Left lung (tissue), 10 donors: ENCODE data around the gene COL6A5. TPM values are rescaled to one million over a fixed set of nuclear protein-coding genes. Genes with fewer than 3 reads are reported as not detected.
"Not testable (repeated sequence)": the region's sequence is repeated elsewhere in the genome, so short reads cannot be mapped to it uniquely, and the experiment has no call there.

Experiments
- ATAC-seq: fragments of 200-7000 bp; cut with Tn5 transposase; one replicate; pipeline ENCODE4 v1.9.1; 2020; ENCODE audit warnings: moderate library complexity
- DNase-seq, 4 donors: peaks; one replicate each; pipeline ENCODE4 v3.0.0-alpha.2; 2013 to 2020
- H3K27ac ChIP-seq, 2 donors: fragments of 200-600 bp; sonication (generic) in 1 of 2; one replicate each; pipeline versions ENCODE4 v1.5.0 to v1.8.0; 2020 to 2021
- H3K27me3 ChIP-seq, 2 donors: fragments of 200-600 bp; sonication (generic) in 1 of 2; one replicate each; pipeline versions ENCODE4 v1.5.0 to v1.8.0; 2020 to 2021
- H3K36me3 ChIP-seq, 2 donors: fragments of 200-600 bp; sonication (generic) in 1 of 2; one replicate each; pipeline versions ENCODE4 v1.5.0 to v1.8.0; 2020 to 2021
- H3K4me1 ChIP-seq, 2 donors: fragments of 200-600 bp; one replicate each; pipeline ENCODE4 v1.8.0; 2021
- H3K4me3 ChIP-seq, 2 donors: fragments of 200-600 bp; sonication (generic) in 1 of 2; one replicate each; pipeline versions ENCODE4 v1.5.0 to v1.8.0; 2020 to 2021; ENCODE audit warnings: mild to moderate bottlenecking in 1 of 2
- H3K9me3 ChIP-seq, 2 donors: fragments of 200-600 bp; sonication (generic) in 1 of 2; one replicate each; pipeline versions ENCODE4 v1.5.0 to v1.8.0; 2020 to 2021
- CTCF ChIP-seq, 2 donors: fragments of 200-600 bp; sonication (generic) in 1 of 2; IDR thresholded peaks; one replicate each; pipeline versions ENCODE4 v1.5.0 to v1.8.0; 2021; ENCODE audit warnings: antibody characterized with exemption in 2 of 2
- intact Hi-C, 2 donors: fragments of 100-400 bp; cut with DNase I; formaldehyde crosslinking; loops; one replicate each; pipeline versions ENCODE4 v1.11.2 to v1.14.2; 2022
- polyA plus RNA-seq, 6 donors: library from polyadenylated mRNA; unstranded; fragments of 120-200 nt; gene quantifications; one replicate each; pipeline ENCODE4 v1.2.1, GENCODE V29; 2013; ENCODE audit not compliant: insufficient read length in 6 of 6
- total RNA-seq, 2 donors: library from RNA; stranded (reverse); fragmentation: NEBNext Ultra II Directional; extraction: Animal tissue kit (Norgen Biotek cat#: 25700); gene quantifications; one replicate each; pipeline ENCODE4 v1.2.1, GENCODE V29; 2021
- donor health status: DM: no; HTN: yes; CAD: no.
- donor health status: DM: no; HTN: no; CAD: no.

Gene COL6A5
- total and polyA plus RNA-seq, 8 donors = 0.93 to 7.9 (median 2.8) TPM

DNA sequence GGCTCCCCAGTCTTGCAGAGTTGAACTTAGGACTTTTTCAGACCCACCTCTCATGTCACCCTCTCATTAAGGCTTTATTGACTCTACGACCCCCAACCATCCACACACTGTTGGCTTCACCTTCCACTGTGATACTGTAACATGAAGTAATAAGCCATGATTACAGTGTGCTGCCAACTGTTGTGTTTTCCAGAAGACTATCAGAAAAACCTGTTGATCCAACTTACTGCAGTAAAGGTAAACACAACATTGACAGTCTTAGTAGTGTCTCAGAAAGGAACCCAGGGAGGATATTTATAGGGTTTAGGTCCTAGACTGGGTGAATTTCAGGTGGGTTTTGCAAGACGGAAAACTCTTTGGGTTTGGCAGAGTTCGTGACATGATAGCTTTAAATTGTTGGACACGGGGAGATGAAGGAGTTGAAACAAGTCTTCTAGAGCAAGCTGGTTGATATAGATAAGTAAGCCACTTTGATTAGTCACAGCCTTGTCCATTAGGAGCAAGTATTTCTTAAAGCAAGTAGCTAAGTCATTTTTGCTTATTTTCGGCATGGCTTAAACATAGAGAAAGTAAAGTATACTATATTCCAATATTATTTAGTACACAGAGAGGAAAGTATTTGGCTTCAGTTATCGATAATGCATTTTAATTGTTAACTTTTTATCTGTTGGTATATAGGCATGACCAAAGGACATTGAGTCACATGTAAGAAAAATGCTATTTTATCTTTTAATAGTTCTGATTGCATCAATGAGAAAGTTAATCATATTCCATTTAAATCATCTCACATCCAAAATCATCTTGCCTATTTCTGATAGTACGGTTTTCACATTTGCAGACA, 2.4 kb upstream of the COL6A5 start:
- intact Hi-C loops = no loop called here
- DNase-seq = no peak
- H3K27ac ChIP-seq = no peak overlapping the region
- ATAC-seq = no peak
- TF ChIP-seq CTCF (IDR thresholded peaks at IDR 0.05) = no peak
- H3K4me3 ChIP-seq = no peak overlapping the region
- H3K27me3 ChIP-seq = peaks cover 16 to 37% of the 10 kb centered on the region in 2 donors
- no peaks in the 10 kb centered on the region for H3K36me3 ChIP-seq
- H3K9me3 ChIP-seq = peaks cover 0 to 9% of the 10 kb centered on the region in 2 donors
- H3K4me1 ChIP-seq = no peaks in the 10 kb centered on the region

- H3K4me1 ChIP-seq, DNase-seq, intact Hi-C loops, ATAC-seq, H3K4me3 ChIP-seq, H3K27ac ChIP-seq, H3K9me3 ChIP-seq, H3K36me3 ChIP-seq: not testable (repeated sequence)
- peaks cover 16 to 37% of the 10 kb centered on the region in 2 donors for H3K27me3 ChIP-seq
Measured at GRCh38 chr3:130348258-130348657, 2.8 kb downstream of the COL6A5 start.

GRCh38 chr3:130354430-130354829, 9.0 kb downstream of the COL6A5 start:
- Histone ChIP-seq H3K36me3 (no peaks in the 10 kb centered on the region), H3K27me3 (no peaks in the 10 kb centered on the region), H3K9me3 (no peaks in the 10 kb centered on the region), H3K4me1 (no peaks in the 10 kb centered on the region), H3K4me3 (no peak overlapping the region), H3K27ac (no peak overlapping the region)
- intact Hi-C loops = no loop called here
- ATAC-seq (no peak), DNase-seq (no peak)
- TF ChIP-seq CTCF (IDR thresholded peaks at IDR 0.05) = no peak

- Histone ChIP-seq H3K27me3 (no peaks in the 10 kb centered on the region), H3K27ac (no peak overlapping the region), H3K4me3 (no peak overlapping the region), H3K9me3 (no peaks in the 10 kb centered on the region), H3K36me3 (no peaks in the 10 kb centered on the region), H3K4me1 (no peaks in the 10 kb centered on the region)
- no peak for DNase-seq
- intact Hi-C loops = no loop called here
- no peak for ATAC-seq
- no peak for TF ChIP-seq CTCF (IDR thresholded peaks at IDR 0.05)
Measured at GRCh38 chr3:130374033-130374432, 28.6 kb downstream of the COL6A5 start.

GRCh38 chr3:130374908-130375307, 29.4 kb downstream of the COL6A5 start:
- ATAC-seq = no peak
- H3K27ac ChIP-seq = no peak overlapping the region
- H3K36me3 ChIP-seq = no peaks in the 10 kb centered on the region
- H3K4me1 ChIP-seq = no peaks in the 10 kb centered on the region
- TF ChIP-seq CTCF (IDR thresholded peaks at IDR 0.05) = no peak
- no peaks in the 10 kb centered on the region for H3K27me3 ChIP-seq
- no peaks in the 10 kb centered on the region for H3K9me3 ChIP-seq
- intact Hi-C loops = no loop called here
- DNase-seq = no peak
- H3K4me3 ChIP-seq = no peak overlapping the region
